Muscle layer of duodenum (tissue), 2 donors: ENCODE results near the gene SPOCK1.

ENCODE experiments used
- H3K27ac ChIP-seq: one replicate; pipeline ENCODE4 v1.7.0; 2013; ENCODE audit warnings: mild to moderate bottlenecking, low read length
- H3K27me3 ChIP-seq: one replicate; pipeline ENCODE4 v1.7.0; 2013; ENCODE audit warnings: low read depth, mild to moderate bottlenecking, control low read depth, low read length
- H3K36me3 ChIP-seq, 2 donors: one replicate each; pipeline ENCODE4 v1.7.0; 2013; ENCODE audit warnings: low read length in 2 of 2, control low read depth in 1 of 2, mild to moderate bottlenecking in 1 of 2; ENCODE audit not compliant: insufficient read depth in 2 of 2, control insufficient read depth in 1 of 2
- H3K4me1 ChIP-seq, 2 donors: one replicate each; pipeline ENCODE4 v1.7.0; 2013; ENCODE audit warnings: low read length in 2 of 2, mild to moderate bottlenecking in 2 of 2, control low read depth in 1 of 2, moderate library complexity in 1 of 2; ENCODE audit not compliant: insufficient read depth in 2 of 2, control insufficient read depth in 1 of 2
- H3K4me3 ChIP-seq, 2 donors: one replicate each; pipeline ENCODE4 v1.7.0; 2013; ENCODE audit warnings: low read length in 2 of 2, low read depth in 1 of 2, mild to moderate bottlenecking in 1 of 2
- H3K9me3 ChIP-seq, 2 donors: one replicate each; pipeline ENCODE4 v1.7.0; 2013; ENCODE audit warnings: low read length in 2 of 2, control low read depth in 1 of 2, mild to moderate bottlenecking in 1 of 2; ENCODE audit not compliant: control insufficient read depth in 1 of 2
- donor health status: healthy.

Gene SPOCK1

GRCh38 chr5:137292461-137293027, 206.6 kb downstream of the SPOCK1 start:
- Histone ChIP-seq H3K27me3 (no peaks in the 10 kb centered on the region), H3K36me3 (no peaks in the 10 kb centered on the region), H3K4me1 (no peaks in the 10 kb centered on the region), H3K9me3 (no peaks in the 10 kb centered on the region), H3K4me3 (no peak overlapping the region), H3K27ac (no peak overlapping the region)

DNA sequence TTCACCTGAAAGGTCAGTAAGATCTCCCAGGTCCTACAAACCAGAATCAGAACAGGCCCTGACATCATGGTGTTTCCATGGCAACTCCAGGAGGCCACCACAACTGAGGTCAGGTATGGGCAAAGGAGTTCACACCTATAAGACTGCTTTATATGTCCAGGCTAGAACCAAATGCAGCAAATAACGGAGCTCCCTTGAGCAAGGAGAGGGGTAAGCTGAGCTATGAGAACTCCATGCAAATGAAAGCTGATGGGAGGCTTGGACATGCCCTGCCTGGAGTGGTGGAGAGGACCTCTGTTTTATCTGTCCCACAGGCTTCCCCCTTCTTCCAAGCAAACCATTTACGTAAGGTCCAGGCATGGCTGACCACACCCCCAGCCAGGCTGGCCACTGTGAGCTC, 207.7 kb downstream of the SPOCK1 start:
- no peaks in the 10 kb centered on the region for H3K4me1 ChIP-seq
- H3K36me3 ChIP-seq: no peaks in the 10 kb centered on the region
- H3K27ac ChIP-seq: no peak overlapping the region
- H3K4me3 ChIP-seq: no peak overlapping the region
- no peaks in the 10 kb centered on the region for H3K9me3 ChIP-seq
- H3K27me3 ChIP-seq: no peaks in the 10 kb centered on the region

DNA sequence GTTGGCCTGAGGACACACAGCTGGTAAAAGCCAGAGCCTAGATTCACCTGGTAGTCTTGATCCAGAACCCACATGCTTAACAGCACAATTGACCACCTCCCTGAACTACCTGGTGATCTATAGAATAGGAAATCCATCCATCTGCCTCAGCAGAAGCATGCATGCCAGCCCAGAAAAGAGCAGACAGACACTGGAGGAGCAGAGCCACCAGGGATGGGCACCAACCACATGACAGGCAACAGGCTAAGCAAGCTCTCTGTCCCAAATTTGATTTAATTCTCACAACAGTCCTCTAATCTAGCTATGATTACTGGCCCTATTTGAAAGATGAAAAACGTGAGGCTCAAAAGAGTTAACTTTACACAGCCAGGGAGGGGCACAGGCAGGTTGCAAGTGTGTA, 208.1 kb downstream of the SPOCK1 start:
- no peaks in the 10 kb centered on the region for H3K27me3 ChIP-seq
- H3K36me3 ChIP-seq: no peaks in the 10 kb centered on the region
- no peaks in the 10 kb centered on the region for H3K4me1 ChIP-seq
- H3K9me3 ChIP-seq: no peaks in the 10 kb centered on the region
- no peak overlapping the region for H3K4me3 ChIP-seq
- no peak overlapping the region for H3K27ac ChIP-seq

GRCh38 chr5:137290373-137290772, 208.8 kb downstream of the SPOCK1 start:
- H3K9me3 ChIP-seq: no peaks in the 10 kb centered on the region

DNA sequence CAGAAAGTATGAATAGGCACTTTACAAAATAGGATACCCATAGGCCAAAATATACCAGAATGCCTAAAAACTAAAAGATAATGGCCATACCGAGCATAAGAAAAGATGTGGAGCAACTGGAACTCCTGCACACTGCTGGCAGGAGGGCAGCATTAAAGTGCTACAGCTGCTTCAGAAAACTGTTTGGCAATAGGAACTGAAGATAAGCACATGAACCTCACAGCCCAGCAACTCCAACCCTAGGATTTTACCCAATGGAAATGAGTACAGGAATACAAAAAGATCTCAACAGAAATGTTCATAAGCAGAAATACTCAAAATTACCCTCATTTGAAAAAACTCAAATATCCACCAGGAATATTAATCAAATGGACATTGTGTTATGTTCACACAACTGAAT, 209.3 kb downstream of the SPOCK1 start:
- Histone ChIP-seq H3K36me3 (no peaks in the 10 kb centered on the region), H3K9me3 (no peaks in the 10 kb centered on the region), H3K4me1 (no peaks in the 10 kb centered on the region), H3K27ac (no peak overlapping the region), H3K4me3 (no peak overlapping the region), H3K27me3 (no peaks in the 10 kb centered on the region)

More at GRCh38 chr5:137290373-137290772, 208.8 kb downstream of the SPOCK1 start:
- Histone ChIP-seq H3K4me1 (no peaks in the 10 kb centered on the region), H3K4me3 (no peak overlapping the region), H3K36me3 (no peaks in the 10 kb centered on the region), H3K27ac (no peak overlapping the region), H3K27me3 (no peaks in the 10 kb centered on the region)

- Histone ChIP-seq H3K9me3 (no peaks in the 10 kb centered on the region), H3K4me3 (no peak overlapping the region), H3K4me1 (no peaks in the 10 kb centered on the region), H3K36me3 (no peaks in the 10 kb centered on the region), H3K27me3 (no peaks in the 10 kb centered on the region), H3K27ac (no peak overlapping the region)
These were observed 211.6 kb downstream of the SPOCK1 start for GRCh38 chr5:137287569-137287968.

DNA sequence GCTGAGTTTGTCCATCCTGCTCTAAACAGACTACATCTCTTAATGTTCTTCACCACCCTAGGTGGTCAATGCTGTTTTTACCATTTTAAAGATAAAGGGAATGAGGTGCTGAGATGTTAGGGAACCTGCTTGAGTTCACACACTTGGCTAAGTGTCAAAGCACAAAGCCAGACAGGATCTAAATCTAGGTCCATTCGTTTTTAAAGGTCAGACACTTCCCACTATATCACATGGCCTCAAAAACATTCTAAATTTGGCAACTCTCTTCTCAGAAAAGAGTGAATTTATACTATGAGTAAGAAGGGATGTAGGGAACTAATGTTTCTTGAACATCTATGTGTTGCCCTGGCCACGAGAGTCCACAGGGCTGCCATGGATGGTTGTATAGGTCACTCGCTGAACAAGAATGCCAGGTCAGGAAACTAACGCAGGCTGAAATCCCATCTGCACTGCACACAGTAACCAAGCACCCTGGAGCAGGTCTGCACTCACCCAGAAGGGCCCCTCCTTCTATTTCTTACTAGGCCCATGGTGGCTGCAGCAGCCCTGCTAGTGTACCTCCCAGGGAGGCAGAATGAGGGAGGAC, 213.0 kb downstream of the SPOCK1 start:
- Histone ChIP-seq H3K36me3 (no peaks in the 10 kb centered on the region), H3K27me3 (no peaks in the 10 kb centered on the region), H3K27ac (no peak overlapping the region), H3K4me1 (no peaks in the 10 kb centered on the region), H3K4me3 (no peak overlapping the region), H3K9me3 (no peaks in the 10 kb centered on the region)

DNA sequence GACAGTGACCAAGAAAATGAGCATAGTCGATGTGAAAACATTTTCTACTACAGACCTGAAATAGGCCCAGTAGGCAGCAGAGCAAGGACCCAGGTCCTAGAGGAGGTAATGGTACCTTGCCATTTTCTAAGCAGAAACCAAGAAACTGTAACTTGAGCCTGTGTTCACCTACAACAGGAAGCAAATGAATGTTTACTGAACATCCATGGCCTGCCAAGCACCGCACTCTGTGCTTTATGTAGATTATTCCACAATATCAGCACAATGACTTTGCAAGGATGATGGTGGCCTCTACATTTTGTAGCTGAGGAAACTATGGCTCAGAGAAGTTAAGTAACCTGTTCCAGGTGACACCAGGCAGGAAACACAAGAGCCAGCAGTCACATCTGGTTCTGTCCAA, 215.3 kb downstream of the SPOCK1 start:
- H3K9me3 ChIP-seq: no peaks in the 10 kb centered on the region
- no peaks in the 10 kb centered on the region for H3K27me3 ChIP-seq
- H3K36me3 ChIP-seq: no peaks in the 10 kb centered on the region
- H3K4me1 ChIP-seq: no peaks in the 10 kb centered on the region
- no peak overlapping the region for H3K4me3 ChIP-seq
- no peak overlapping the region for H3K27ac ChIP-seq

GRCh38 chr5:137282216-137282615, 216.9 kb downstream of the SPOCK1 start:
- no peaks in the 10 kb centered on the region for H3K36me3 ChIP-seq

GRCh38 chr5:137281201-137281600, 217.9 kb downstream of the SPOCK1 start:
- H3K9me3 ChIP-seq: no peaks in the 10 kb centered on the region
- H3K4me1 ChIP-seq: no peaks in the 10 kb centered on the region
- H3K4me3 ChIP-seq: no peak overlapping the region
- no peaks in the 10 kb centered on the region for H3K36me3 ChIP-seq
- H3K27me3 ChIP-seq: no peaks in the 10 kb centered on the region
- H3K27ac ChIP-seq: no peak overlapping the region

More at GRCh38 chr5:137282216-137282615, 216.9 kb downstream of the SPOCK1 start:
- Histone ChIP-seq H3K4me3 (no peak overlapping the region), H3K27me3 (no peaks in the 10 kb centered on the region), H3K4me1 (no peaks in the 10 kb centered on the region), H3K9me3 (no peaks in the 10 kb centered on the region), H3K27ac (no peak overlapping the region)

DNA sequence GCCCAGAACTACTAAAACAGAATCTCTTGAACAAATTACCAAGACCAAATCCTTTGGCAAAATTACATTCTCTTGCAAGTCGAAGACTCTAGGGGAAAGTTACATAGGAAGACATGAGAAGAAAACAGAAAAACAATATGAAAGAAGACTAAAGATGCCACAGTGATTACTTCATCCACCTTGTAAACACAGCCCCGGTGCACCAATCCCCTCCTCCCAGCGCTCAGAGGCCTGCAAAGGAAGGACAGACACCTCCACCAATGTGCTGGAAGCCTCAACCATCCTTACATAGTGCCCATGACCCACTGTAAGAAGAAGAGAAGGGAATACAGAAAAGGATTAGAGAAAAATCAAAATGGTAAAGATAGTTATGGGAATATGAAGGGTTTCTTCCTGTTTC, 218.5 kb downstream of the SPOCK1 start:
- Histone ChIP-seq H3K36me3 (no peaks in the 10 kb centered on the region), H3K4me3 (no peak overlapping the region), H3K27ac (no peak overlapping the region), H3K27me3 (no peaks in the 10 kb centered on the region), H3K9me3 (no peaks in the 10 kb centered on the region), H3K4me1 (no peaks in the 10 kb centered on the region)
